ENCODE results near the gene TRPC4. TPM values are rescaled to one million over a fixed set of nuclear protein-coding genes. Genes with fewer than 3 reads are reported as not detected.

Gene TRPC4
- total RNA-seq, 1 experiment from 2014 or later = 19.0 TPM

DNA sequence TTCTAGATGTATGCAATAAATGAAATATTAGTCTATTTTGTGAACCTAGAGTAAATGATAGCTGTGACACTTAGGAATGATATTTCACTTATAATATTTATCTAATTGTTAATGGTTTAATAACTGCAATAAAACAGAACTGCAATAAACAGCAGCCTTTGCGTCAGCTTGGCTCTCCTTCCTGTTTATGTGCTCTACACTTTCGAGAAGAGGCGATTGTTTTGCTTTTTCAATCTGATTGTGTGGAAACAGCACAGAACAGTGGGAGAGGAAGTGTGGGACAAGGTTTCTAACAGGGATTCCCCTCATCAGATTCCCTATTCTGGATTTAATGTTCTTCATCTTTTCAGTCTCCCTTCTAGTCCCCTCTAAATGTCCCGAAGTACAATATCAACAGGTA lies 17.3 kb upstream of the TRPC4 start:
- H2BK5ac ChIP-seq (ENCODE audit: insufficient read length, low read length) = no peak overlapping the region

More for the DNA sequence above, 17.3 kb upstream of the TRPC4 start:
- no peak overlapping the region for H4K5ac ChIP-seq (ENCODE audit: insufficient read length, low read depth, low read length)
- no peak overlapping the region for H3K18ac ChIP-seq (ENCODE audit: insufficient read length, low read depth, low read length)
- peaks cover 2 to 6% of the 10 kb centered on the region in 2 experiments; a peak in 1 of 4 replicates for H3K4me1 Mint-ChIP-seq
- no peak overlapping the region for H3K9ac ChIP-seq (ENCODE audit: extremely low read depth, insufficient read length, low read length)
- H3K4me3 Mint-ChIP-seq = no peak overlapping the region
- no peaks in the 10 kb centered on the region for H3K79me2 ChIP-seq (ENCODE audit: insufficient read depth, low read length)
- no peak overlapping the region for H3K56ac ChIP-seq (ENCODE audit: insufficient read length, low read depth, low read length)
- H3K4ac ChIP-seq (ENCODE audit: low read depth, low read length) = no peak overlapping the region
- no peak overlapping the region for H4K8ac ChIP-seq (replicated peaks; ENCODE audit: insufficient read length, low read depth, low read length)
- no peak overlapping the region for H2BK15ac ChIP-seq (ENCODE audit: low read depth, low read length)
- H3K23ac ChIP-seq (ENCODE audit: insufficient read length, low read depth, low read length) = no peak overlapping the region
- H4K20me1 ChIP-seq (ENCODE audit: control insufficient read depth, insufficient read depth, insufficient read length) = no peaks in the 10 kb centered on the region
- no peak overlapping the region for H2BK12ac ChIP-seq (ENCODE audit: insufficient read length, low read depth, low read length)
- H3K14ac ChIP-seq (ENCODE audit: insufficient read depth, low read length) = no peak overlapping the region
- no peak overlapping the region for H2BK120ac ChIP-seq (ENCODE audit: low read depth, low read length, poor library complexity, severe bottlenecking)
- no peaks in the 10 kb centered on the region for H3K36me3 Mint-ChIP-seq (ENCODE audit: insufficient read depth in 1 of 3, low read depth in 3 of 3)
- no peak overlapping the region for H2AFZ ChIP-seq (ENCODE audit: low read length)
- H3K4me1 ChIP-seq (ENCODE audit: insufficient read depth, low read length) = no peaks in the 10 kb centered on the region
- no peak overlapping the region for H2BK20ac ChIP-seq (ENCODE audit: low read depth, low read length, poor library complexity, severe bottlenecking)
- H3K27ac ChIP-seq (ENCODE audit: insufficient read length, low read depth, low read length) = no peak overlapping the region
- H3K27me3 ChIP-seq (ENCODE audit: insufficient read depth, low read length) = no peaks in the 10 kb centered on the region
- H3T11ph ChIP-seq (ENCODE audit: low read length) = no peak overlapping the region
- no peak overlapping the region for H4K91ac ChIP-seq (ENCODE audit: insufficient read length, low read depth, low read length)
- no peaks in the 10 kb centered on the region for H3K9me3 Mint-ChIP-seq
- H3K27me3 Mint-ChIP-seq (ENCODE audit: low read depth) = no peaks in the 10 kb centered on the region
- WGBS (ENCODE audit: extremely low coverage, insufficient read length, low lambda C conversion rate) = no CpG with 5 or more reads among the region's 4 CpGs
- no peak overlapping the region for H2AK5ac ChIP-seq (ENCODE audit: insufficient read length, low read length)
- H3K23me2 ChIP-seq (ENCODE audit: insufficient read length, low read depth, low read length, poor library complexity, severe bottlenecking) = no peaks in the 10 kb centered on the region
- no peak for DNase-seq
- no peak overlapping the region for H3K27ac Mint-ChIP-seq
- no peak for TF ChIP-seq CTCF (conservative IDR thresholded peaks at IDR 0.05)
- no peaks in the 10 kb centered on the region for H3K79me1 ChIP-seq (ENCODE audit: insufficient read depth, low read depth, low read length, poor library complexity, severe bottlenecking)
- no peak overlapping the region for H3K4me2 ChIP-seq (ENCODE audit: insufficient read depth, insufficient read length, low read length)
- no peaks in the 10 kb centered on the region for H3K9me3 ChIP-seq (ENCODE audit: control insufficient read depth, low read depth, low read length)

All from H9 (cell line).